Natural killer cell (primary cell): Measurements from ENCODE around the gene GAS2L3. TPM values are rescaled to one million over a fixed set of nuclear protein-coding genes. Genes with fewer than 3 reads are reported as not detected.

Experiments
- ATAC-seq, 3 donors: fragments of 150-1000 bp in 2 of 3; fragments of 200-7000 bp in 1 of 3; cut with Tn5 transposase; 1 replicate in 1 of 3; 2 replicates in 2 of 3; pipeline ENCODE4 v1.10.0; 2021; ENCODE audit warnings: mild to moderate bottlenecking in 2 of 3, moderate library complexity in 2 of 3
- DNase-seq, 2 donors: peaks; one replicate each; pipeline versions ENCODE4 v3.0.0 to v3.0.0-alpha.2; 2013 to 2021; ENCODE audit warnings: mixed read lengths in 1 of 2
- H3K27ac ChIP-seq: one replicate; pipeline ENCODE4 v1.5.1; 2013; ENCODE audit warnings: mild to moderate bottlenecking, low read length
- H3K27me3 ChIP-seq: one replicate; pipeline ENCODE4 v1.6.1; 2013; ENCODE audit warnings: low read length; ENCODE audit not compliant: control insufficient read depth, insufficient read depth
- H3K36me3 ChIP-seq: one replicate; pipeline ENCODE4 v1.6.1; 2013; ENCODE audit warnings: low read length; ENCODE audit not compliant: control insufficient read depth, insufficient read depth
- H3K4me1 ChIP-seq: one replicate; pipeline ENCODE4 v1.6.1; 2013; ENCODE audit warnings: low read length; ENCODE audit not compliant: control insufficient read depth, insufficient read depth
- H3K4me3 ChIP-seq: one replicate; pipeline ENCODE4 v1.5.1; 2013; ENCODE audit warnings: low read length
- H3K9me3 ChIP-seq: one replicate; pipeline ENCODE4 v1.6.1; 2013; ENCODE audit warnings: low read length; ENCODE audit not compliant: control insufficient read depth, insufficient read depth
- H3K27ac Mint-ChIP-seq, 2 donors: one replicate each; pipeline ENCODE4 v1.8.0; 2022; ENCODE audit warnings: mild to moderate bottlenecking in 2 of 2, mixed read lengths in 2 of 2, moderate library complexity in 1 of 2
- H3K27me3 Mint-ChIP-seq, 2 donors: one replicate each; pipeline ENCODE4 v1.8.0; 2022; ENCODE audit warnings: low read depth in 2 of 2, mixed read lengths in 2 of 2
- H3K36me3 Mint-ChIP-seq: one replicate; pipeline ENCODE4 v1.8.0; 2022; ENCODE audit warnings: mixed read lengths
- H3K4me1 Mint-ChIP-seq, 2 donors: one replicate each; pipeline ENCODE4 v1.8.0; 2022; ENCODE audit warnings: mixed read lengths in 2 of 2
- H3K4me3 Mint-ChIP-seq: one replicate; pipeline ENCODE4 v1.8.0; 2022; ENCODE audit warnings: mild to moderate bottlenecking, moderate library complexity, mixed read lengths
- H3K9me3 Mint-ChIP-seq, 2 donors: one replicate each; pipeline ENCODE4 v1.8.0; 2022; ENCODE audit warnings: mixed read lengths in 2 of 2
- WGBS: methylation state at CpG from one replicate; pipeline ENCODE4 v1.1.7; 2013; ENCODE audit warnings: missing lambda C conversion rate; ENCODE audit not compliant: insufficient coverage; 5-methylcytosine and 5-hydroxymethylcytosine counted together
- intact Hi-C: fragments of 100-400 bp; cut with micrococcal nuclease; formaldehyde crosslinking; loops from one replicate; pipeline ENCODE4 v1.14.2; 2022
- total RNA-seq, 4 donors: library from RNA; stranded (reverse); fragments of 120-200 nt in 1 of 4; gene quantifications; one replicate each; pipeline versions ENCODE4 v1.2.3 to v1.2.4, GENCODE V29; 2013 to 2022
- TF ChIP-seq, protein P1 (sequence below): fragments of 200-600 bp; IDR thresholded peaks from one replicate; pipeline ENCODE4 v1.8.0; 2022; ENCODE audit warnings: antibody characterized with exemption

Gene GAS2L3
- total RNA-seq, 3 donors from 2014 or later (not counting 1 experiment from before 2014, with no cell fraction given): 0.66 to 1.4 (median 1.0) TPM

DNA sequence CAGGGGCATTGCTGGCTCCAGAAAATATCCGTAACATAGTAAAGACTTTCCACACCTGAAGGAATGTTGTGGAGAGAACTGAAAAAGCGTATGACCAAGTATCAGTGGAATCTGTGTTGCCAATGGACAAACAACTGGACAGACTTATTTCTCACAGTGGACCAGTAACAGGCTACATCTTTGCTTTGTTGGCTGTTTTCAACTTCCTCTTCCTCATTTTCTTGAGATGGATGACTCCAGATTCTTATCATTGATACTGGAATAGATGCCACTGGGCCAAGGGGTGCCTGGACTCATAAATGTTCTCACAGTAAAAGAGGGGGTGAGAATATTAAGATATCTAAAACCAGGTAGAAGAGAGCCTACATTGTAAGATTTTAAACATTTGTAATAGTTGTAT is 6.4 kb downstream of the GAS2L3 start:
- DNase-seq (no peak), ATAC-seq (no peak)
- WGBS: 79% methylated on average over 2 of the region's 2 CpGs
- Mint-ChIP-seq H3K4me1 (no peaks in the 10 kb centered on the region), H3K27ac (no peak overlapping the region), H3K36me3 (no peaks in the 10 kb centered on the region), H3K9me3 (no peaks in the 10 kb centered on the region), H3K4me3 (no peak overlapping the region), H3K27me3 (no peaks in the 10 kb centered on the region)
- H3K36me3 ChIP-seq: no peaks in the 10 kb centered on the region
- TF ChIP-seq, protein P1, sequence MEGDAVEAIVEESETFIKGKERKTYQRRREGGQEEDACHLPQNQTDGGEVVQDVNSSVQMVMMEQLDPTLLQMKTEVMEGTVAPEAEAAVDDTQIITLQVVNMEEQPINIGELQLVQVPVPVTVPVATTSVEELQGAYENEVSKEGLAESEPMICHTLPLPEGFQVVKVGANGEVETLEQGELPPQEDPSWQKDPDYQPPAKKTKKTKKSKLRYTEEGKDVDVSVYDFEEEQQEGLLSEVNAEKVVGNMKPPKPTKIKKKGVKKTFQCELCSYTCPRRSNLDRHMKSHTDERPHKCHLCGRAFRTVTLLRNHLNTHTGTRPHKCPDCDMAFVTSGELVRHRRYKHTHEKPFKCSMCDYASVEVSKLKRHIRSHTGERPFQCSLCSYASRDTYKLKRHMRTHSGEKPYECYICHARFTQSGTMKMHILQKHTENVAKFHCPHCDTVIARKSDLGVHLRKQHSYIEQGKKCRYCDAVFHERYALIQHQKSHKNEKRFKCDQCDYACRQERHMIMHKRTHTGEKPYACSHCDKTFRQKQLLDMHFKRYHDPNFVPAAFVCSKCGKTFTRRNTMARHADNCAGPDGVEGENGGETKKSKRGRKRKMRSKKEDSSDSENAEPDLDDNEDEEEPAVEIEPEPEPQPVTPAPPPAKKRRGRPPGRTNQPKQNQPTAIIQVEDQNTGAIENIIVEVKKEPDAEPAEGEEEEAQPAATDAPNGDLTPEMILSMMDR: no peak
- H3K27me3 ChIP-seq: no peaks in the 10 kb centered on the region
- H3K4me3 ChIP-seq: no peak overlapping the region
- intact Hi-C loops: no loop called here
- no peaks in the 10 kb centered on the region for H3K4me1 ChIP-seq
- no peaks in the 10 kb centered on the region for H3K9me3 ChIP-seq
- no peak overlapping the region for H3K27ac ChIP-seq

DNA sequence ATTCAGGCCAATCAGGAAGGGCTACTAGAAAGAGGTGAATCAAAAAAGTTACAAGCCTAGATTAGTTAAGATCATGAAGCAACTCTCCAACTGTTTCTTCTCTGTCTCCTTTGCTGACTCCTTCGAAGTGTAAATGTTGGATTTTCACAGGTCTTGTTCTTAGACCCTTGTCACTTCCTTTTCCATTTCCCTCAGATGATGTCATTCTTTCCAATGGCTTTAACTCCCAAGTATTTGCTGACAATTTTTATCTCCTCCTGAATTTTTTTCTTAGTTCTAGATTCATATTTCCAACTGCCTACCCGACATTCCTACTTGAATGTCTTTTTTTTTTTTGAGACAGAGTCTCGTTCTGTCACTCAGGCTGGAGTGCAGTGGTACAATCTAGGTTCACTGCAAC is 10.8 kb downstream of the GAS2L3 start:
- no peak overlapping the region for H3K27ac ChIP-seq
- H3K36me3 ChIP-seq: no peaks in the 10 kb centered on the region
- no peaks in the 10 kb centered on the region for H3K27me3 ChIP-seq
- H3K27ac Mint-ChIP-seq: no peak overlapping the region
- TF ChIP-seq, protein P1: no peak
- H3K4me3 ChIP-seq: no peak overlapping the region
- H3K9me3 Mint-ChIP-seq: peaks cover 14 to 15% of the 10 kb centered on the region in 2 donors
- H3K9me3 ChIP-seq: no peaks in the 10 kb centered on the region
- WGBS: 90% methylated on average over 3 of the region's 3 CpGs
- no peaks in the 10 kb centered on the region for H3K4me1 ChIP-seq
- no peak overlapping the region for H3K4me3 Mint-ChIP-seq
- no peaks in the 10 kb centered on the region for H3K4me1 Mint-ChIP-seq
- ATAC-seq (no peak), DNase-seq (no peak)
- intact Hi-C loops: no loop called here
- H3K27me3 Mint-ChIP-seq: peaks cover 0 to 3% of the 10 kb centered on the region in 2 donors
- peaks cover 15% of the 10 kb centered on the region for H3K36me3 Mint-ChIP-seq

DNA sequence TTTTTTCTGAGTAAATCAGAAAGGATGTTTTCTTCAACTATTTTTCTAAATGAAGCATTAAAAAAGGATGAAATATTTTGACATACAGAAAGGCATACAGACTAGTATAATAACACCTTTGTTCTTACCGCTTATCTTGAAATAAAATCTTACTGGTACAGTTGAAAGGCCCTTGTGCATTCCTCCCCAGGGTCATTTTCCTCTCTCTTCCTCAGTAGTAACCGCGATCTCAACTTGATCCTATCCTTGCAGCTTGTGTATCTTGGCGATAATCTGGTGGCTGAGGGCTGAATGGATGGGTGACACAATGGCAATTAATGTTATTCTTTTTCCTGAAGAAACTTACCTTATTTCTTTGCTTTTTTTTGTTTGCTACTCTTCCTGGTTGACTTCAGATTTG is 18.5 kb downstream of the GAS2L3 start:
- WGBS: 98% methylated on average over 4 of the region's 4 CpGs
- Histone ChIP-seq H3K4me3 (no peak overlapping the region), H3K4me1 (no peaks in the 10 kb centered on the region), H3K36me3 (no peaks in the 10 kb centered on the region), H3K27ac (no peak overlapping the region), H3K9me3 (no peaks in the 10 kb centered on the region), H3K27me3 (no peaks in the 10 kb centered on the region)
- no peak overlapping the region for H3K4me3 Mint-ChIP-seq
- no peaks in the 10 kb centered on the region for H3K27me3 Mint-ChIP-seq
- peaks cover 3 to 4% of the 10 kb centered on the region in 2 donors for H3K9me3 Mint-ChIP-seq
- ATAC-seq (no peak), DNase-seq (no peak)
- H3K27ac Mint-ChIP-seq: no peak overlapping the region
- TF ChIP-seq, protein P1: no peak
- H3K36me3 Mint-ChIP-seq: peaks cover 3% of the 10 kb centered on the region
- intact Hi-C loops: no loop called here
- H3K4me1 Mint-ChIP-seq: no peaks in the 10 kb centered on the region

DNA sequence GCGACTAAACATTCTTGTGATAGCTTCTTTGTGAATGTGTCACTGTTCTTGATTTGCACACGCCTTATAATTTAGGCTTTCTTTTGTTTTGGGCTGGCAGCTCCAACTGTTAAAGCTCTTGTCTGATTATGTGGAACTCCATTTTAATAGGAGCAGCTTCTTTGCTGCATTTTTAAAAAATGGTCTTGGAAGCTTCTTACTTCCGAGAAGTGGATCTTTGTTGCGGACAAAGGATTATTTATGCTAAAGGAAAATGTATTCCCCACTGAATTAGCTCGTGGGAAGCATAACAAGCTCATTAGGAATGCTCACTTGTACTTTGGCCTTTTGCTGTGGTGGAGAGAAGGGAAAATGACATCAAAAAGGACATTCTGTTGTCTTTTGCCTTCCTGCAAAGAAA is 20.0 kb downstream of the GAS2L3 start:
- no peak overlapping the region for H3K4me3 ChIP-seq
- H3K27me3 ChIP-seq: no peaks in the 10 kb centered on the region
- Mint-ChIP-seq H3K36me3 (no peaks in the 10 kb centered on the region), H3K4me3 (no peak overlapping the region), H3K9me3 (no peaks in the 10 kb centered on the region), H3K4me1 (no peaks in the 10 kb centered on the region), H3K27me3 (no peaks in the 10 kb centered on the region), H3K27ac (no peak overlapping the region)
- H3K9me3 ChIP-seq: no peaks in the 10 kb centered on the region
- no peaks in the 10 kb centered on the region for H3K4me1 ChIP-seq
- H3K36me3 ChIP-seq: no peaks in the 10 kb centered on the region
- TF ChIP-seq, protein P1: no peak
- intact Hi-C loops: no loop called here
- ATAC-seq (no peak), DNase-seq (no peak)
- no peak overlapping the region for H3K27ac ChIP-seq
- WGBS: 81% methylated on average over 5 of the region's 5 CpGs
